GM20431 (cell line): ENCODE data around the gene SHISA6.

Experiments used
- in situ Hi-C: fragments of 300-500 bp; cut with MseI, MboI; formaldehyde crosslinking; loops from one replicate; pipeline ENCODE4 v1.15.0; 2020; ENCODE audit warnings: low sequenced_read_pairs; ENCODE audit not compliant: unreplicated experiment

The SHISA6 gene

GRCh38 chr17:11559601-11560000 lies 318.6 kb downstream of the SHISA6 start:
- in situ Hi-C loops: no loop called here

GRCh38 chr17:11561281-11561680 lies 320.3 kb downstream of the SHISA6 start:
- in situ Hi-C loops: no loop called here

GRCh38 chr17:11561702-11562101 lies 320.7 kb downstream of the SHISA6 start:
- in situ Hi-C loops: no loop called here

- in situ Hi-C loops: no loop called here
Observed at GRCh38 chr17:11564589-11565380, 323.8 kb downstream of the SHISA6 start.

- in situ Hi-C loops: no loop called here
Observed at GRCh38 chr17:11565591-11565990, 324.6 kb downstream of the SHISA6 start.

- in situ Hi-C loops: no loop called here
Observed at GRCh38 chr17:11578998-11579397, 338.0 kb downstream of the SHISA6 start.

- in situ Hi-C loops: no loop called here
Observed at GRCh38 chr17:11580677-11581076, 339.7 kb downstream of the SHISA6 start.

GRCh38 chr17:11582217-11582616 lies 341.2 kb downstream of the SHISA6 start:
- in situ Hi-C loops: no loop called here

- in situ Hi-C loops: no loop called here
Observed at GRCh38 chr17:11583306-11583992, 342.4 kb downstream of the SHISA6 start.

GRCh38 chr17:11589716-11590115 lies 348.7 kb downstream of the SHISA6 start:
- in situ Hi-C loops: no loop called here

GRCh38 chr17:11598274-11599221 lies 357.5 kb downstream of the SHISA6 start, which contains the start of gene DNAH9:
Gene DNAH9, plus strand, starts transcription at chr17:11598470. Its CDS starts 29 bp downstream, at chr17:11598499.
- in situ Hi-C loops: no loop called here

- in situ Hi-C loops: no loop called here
Observed at GRCh38 chr17:11601661-11602060, 360.6 kb downstream of the SHISA6 start.

- in situ Hi-C loops: no loop called here
Observed at GRCh38 chr17:11608396-11608795, 367.4 kb downstream of the SHISA6 start.

- in situ Hi-C loops: no loop called here
Observed at GRCh38 chr17:11610999-11611566, 370.1 kb downstream of the SHISA6 start.

- in situ Hi-C loops: no loop called here
Observed at GRCh38 chr17:11612956-11613355, 371.9 kb downstream of the SHISA6 start.
